Lower leg skin (tissue), 3 donors: ENCODE measurements around the gene COMMD10.

Experiments used
- POLR2A ChIP-seq, 2 donors: fragments of 450-650 bp; IDR thresholded peaks; one replicate each; pipeline ENCODE4 v1.6.1; 2016 to 2017; ENCODE audit warnings: antibody characterized with exemption in 2 of 2, mild to moderate bottlenecking in 1 of 2, moderate library complexity in 1 of 2
- TF ChIP-seq, protein P1 (sequence below), 3 donors: fragments of 450-650 bp; IDR thresholded peaks; one replicate each; pipeline ENCODE4 v1.5.1; 2016; ENCODE audit warnings: antibody characterized with exemption in 3 of 3, mild to moderate bottlenecking in 3 of 3, moderate library complexity in 2 of 3

DNA sequence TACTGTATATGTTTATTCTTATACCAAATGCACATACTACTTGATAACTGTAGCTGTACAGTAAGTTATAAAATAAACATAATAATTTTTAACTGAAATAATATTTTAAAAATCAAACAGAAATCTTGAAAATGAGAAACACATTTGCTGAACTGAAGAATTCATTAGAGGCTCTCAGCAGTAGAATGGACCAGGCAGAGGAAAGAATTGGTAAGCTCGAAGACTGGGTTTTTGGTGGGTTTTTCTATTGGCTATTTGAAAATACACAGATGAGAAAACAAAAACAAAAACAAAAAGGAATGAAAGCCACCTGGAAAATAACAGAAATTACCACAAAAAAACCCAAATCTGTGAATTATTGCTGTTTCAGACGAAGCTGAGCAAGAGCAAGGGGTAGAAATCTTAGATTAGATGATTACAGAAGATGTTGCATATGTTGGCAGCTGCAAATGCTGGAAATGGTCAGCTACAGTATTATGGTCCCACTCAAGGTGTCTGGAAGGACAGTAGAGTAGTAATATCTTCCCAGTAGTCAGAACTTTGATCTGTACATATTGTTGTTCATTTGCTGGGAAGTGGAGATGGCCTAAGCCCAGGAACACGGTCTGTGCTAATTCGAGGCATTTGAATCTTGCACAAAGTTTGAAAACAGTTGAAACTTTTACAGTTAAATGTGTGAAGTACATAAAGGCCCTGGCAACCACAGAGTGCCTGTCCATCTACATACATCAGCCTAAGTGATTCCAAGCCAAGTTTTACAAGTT lies 233.4 kb downstream of the COMMD10 start:
- TF ChIP-seq, protein P1, sequence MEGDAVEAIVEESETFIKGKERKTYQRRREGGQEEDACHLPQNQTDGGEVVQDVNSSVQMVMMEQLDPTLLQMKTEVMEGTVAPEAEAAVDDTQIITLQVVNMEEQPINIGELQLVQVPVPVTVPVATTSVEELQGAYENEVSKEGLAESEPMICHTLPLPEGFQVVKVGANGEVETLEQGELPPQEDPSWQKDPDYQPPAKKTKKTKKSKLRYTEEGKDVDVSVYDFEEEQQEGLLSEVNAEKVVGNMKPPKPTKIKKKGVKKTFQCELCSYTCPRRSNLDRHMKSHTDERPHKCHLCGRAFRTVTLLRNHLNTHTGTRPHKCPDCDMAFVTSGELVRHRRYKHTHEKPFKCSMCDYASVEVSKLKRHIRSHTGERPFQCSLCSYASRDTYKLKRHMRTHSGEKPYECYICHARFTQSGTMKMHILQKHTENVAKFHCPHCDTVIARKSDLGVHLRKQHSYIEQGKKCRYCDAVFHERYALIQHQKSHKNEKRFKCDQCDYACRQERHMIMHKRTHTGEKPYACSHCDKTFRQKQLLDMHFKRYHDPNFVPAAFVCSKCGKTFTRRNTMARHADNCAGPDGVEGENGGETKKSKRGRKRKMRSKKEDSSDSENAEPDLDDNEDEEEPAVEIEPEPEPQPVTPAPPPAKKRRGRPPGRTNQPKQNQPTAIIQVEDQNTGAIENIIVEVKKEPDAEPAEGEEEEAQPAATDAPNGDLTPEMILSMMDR (IDR thresholded peaks at IDR 0.05) = no peak
- no peak for TF ChIP-seq POLR2A (IDR thresholded peaks at IDR 0.05)
